ENCODE measurements around the gene HECTD4. TPM values are rescaled to one million over a fixed set of nuclear protein-coding genes. Genes with fewer than 3 reads are reported as not detected.

Gene HECTD4
- total and polyA plus RNA-seq, 11 donors = 6.3 to 30.7 (median 23.1) TPM

DNA sequence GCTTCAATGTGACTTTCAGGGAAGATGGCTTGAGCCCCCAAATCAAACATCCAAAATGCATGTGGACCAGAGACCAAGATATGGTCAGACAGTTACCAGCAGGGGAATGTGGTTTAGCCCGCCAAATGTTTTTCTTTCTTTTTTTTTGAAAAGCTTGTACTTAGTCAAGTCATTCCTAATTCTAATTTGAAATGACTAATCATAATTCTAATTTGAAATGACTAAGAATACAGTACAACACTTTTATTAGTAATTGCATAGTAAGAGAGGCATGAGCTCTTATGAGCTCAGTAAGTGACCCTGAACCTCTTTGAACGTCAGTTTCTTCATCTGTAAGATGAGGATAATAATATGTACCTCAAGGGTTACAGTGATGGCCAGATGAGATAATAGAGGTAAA, 72.4 kb downstream of the HECTD4 start:
- Histone ChIP-seq H3K36me3 (peaks cover 0 to 67% (median 56%) of the 10 kb centered on the region in 9 donors), H3K27me3 (no peaks in the 10 kb centered on the region), H3K9me3 (no peaks in the 10 kb centered on the region), H3K4me3 (no peak overlapping the region), H3K27ac (no peak overlapping the region), H3K4me1 (peaks cover 0 to 25% (median 5%) of the 10 kb centered on the region in 12 donors)
- WGBS, 4 donors = 63 to 78% (median 74%) methylated on average over 2 of the region's 2 CpGs
- no peak for TF ChIP-seq POLR2A (IDR thresholded peaks at IDR 0.05)
- TF ChIP-seq, protein P1, sequence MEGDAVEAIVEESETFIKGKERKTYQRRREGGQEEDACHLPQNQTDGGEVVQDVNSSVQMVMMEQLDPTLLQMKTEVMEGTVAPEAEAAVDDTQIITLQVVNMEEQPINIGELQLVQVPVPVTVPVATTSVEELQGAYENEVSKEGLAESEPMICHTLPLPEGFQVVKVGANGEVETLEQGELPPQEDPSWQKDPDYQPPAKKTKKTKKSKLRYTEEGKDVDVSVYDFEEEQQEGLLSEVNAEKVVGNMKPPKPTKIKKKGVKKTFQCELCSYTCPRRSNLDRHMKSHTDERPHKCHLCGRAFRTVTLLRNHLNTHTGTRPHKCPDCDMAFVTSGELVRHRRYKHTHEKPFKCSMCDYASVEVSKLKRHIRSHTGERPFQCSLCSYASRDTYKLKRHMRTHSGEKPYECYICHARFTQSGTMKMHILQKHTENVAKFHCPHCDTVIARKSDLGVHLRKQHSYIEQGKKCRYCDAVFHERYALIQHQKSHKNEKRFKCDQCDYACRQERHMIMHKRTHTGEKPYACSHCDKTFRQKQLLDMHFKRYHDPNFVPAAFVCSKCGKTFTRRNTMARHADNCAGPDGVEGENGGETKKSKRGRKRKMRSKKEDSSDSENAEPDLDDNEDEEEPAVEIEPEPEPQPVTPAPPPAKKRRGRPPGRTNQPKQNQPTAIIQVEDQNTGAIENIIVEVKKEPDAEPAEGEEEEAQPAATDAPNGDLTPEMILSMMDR (IDR thresholded peaks at IDR 0.05) = no peak
- intact Hi-C loops (cut with DNase I) = no loop called here
- ATAC-seq (no peak), DNase-seq (no peak)

DNA sequence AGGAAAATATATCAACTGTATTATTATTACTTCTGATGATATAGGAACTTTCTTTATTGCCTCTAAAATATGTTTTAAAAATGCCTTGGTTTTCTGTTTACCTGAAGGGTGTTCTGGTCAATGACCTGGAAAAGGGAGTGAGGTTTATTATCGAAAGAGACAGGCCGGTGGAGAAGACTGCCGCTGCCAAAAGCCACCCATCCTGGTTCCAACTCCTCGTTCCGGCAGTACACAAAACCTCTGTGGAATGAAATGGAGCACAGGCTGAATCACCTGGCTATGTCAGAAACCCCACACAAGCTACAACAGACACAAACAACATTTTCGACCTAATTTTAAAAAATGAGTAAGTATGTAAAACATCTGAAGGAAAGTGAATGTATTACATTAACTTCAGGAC, 73.6 kb downstream of the HECTD4 start:
- TF ChIP-seq, protein P1 (IDR thresholded peaks at IDR 0.05) = no peak
- no peak for TF ChIP-seq POLR2A (IDR thresholded peaks at IDR 0.05)
- ATAC-seq (no peak), DNase-seq (no peak)
- no peak overlapping the region for H3K4me3 ChIP-seq
- 77 to 84% (median 79%) methylated on average over 6 of the region's 6 CpGs for WGBS, 4 donors
- no peaks in the 10 kb centered on the region for H3K9me3 ChIP-seq
- no peak overlapping the region for H3K27ac ChIP-seq
- H3K36me3 ChIP-seq = peaks cover 0 to 65% (median 51%) of the 10 kb centered on the region in 9 donors
- intact Hi-C loops (cut with DNase I) = no loop called here
- H3K4me1 ChIP-seq = peaks cover 0 to 25% (median 5%) of the 10 kb centered on the region in 12 donors
- H3K27me3 ChIP-seq = no peaks in the 10 kb centered on the region

DNA sequence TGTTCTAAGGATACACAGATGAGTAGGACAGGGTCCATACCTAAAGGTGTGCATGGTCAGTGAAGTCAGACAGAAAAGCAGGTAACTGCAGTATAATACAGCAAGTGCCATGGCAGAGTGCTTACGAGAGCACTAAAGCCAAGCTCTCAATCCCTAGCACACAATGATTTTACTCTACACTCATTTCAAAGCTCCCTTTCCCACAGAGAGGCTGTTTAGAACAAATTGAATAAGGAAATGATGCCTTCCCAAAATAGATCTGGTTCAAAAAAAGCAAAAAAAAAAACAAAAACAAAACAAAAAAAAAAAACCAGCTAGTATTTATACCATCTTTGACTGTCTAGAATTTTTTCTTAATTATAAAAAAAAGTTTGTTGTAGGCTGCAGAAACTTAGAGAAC, 74.1 kb downstream of the HECTD4 start:
- intact Hi-C loops (cut with DNase I) = no loop called here
- Histone ChIP-seq H3K9me3 (no peaks in the 10 kb centered on the region), H3K4me1 (peaks cover 0 to 25% (median 5%) of the 10 kb centered on the region in 12 donors), H3K27ac (no peak overlapping the region), H3K36me3 (peaks cover 0 to 65% (median 50%) of the 10 kb centered on the region in 9 donors), H3K27me3 (no peaks in the 10 kb centered on the region), H3K4me3 (no peak overlapping the region)
- TF ChIP-seq, protein P1 (IDR thresholded peaks at IDR 0.05) = no peak
- no peak for TF ChIP-seq POLR2A (IDR thresholded peaks at IDR 0.05)
- ATAC-seq = no peak
- WGBS, 4 donors = 67 to 87% (median 79%) methylated on average over 1 of the region's 1 CpG
- no peak for DNase-seq

DNA sequence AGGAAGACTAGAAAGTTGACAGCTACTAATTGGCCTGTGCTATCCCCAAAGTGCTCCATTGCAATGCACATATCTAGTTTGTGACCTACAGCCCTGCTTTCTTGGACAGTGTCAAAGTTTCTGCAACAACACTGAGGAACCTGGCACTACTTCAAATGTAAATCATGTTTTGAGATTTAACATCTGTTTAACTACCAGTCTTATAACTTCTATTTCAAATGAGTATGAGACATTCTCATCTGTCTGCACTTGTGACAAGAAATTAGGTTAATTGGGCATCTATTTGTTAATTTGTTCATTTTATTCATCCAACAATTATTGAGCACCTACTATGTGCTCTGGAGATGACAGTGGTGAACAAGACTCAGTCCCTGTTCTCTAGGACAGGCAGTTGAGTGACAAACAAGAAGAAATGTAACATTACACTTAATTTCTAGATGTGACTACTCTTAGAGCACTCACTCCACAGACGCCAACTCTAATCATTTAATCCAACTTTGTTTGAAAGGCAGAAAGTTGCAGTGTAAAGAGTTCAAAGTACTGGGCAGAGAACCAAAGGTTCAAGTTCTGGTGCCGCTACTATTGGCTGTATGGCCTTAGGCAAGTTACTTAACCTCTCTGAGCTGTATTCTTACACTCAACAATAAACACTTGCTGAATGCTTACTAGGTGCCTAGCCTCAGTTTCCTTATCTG, 74.8 kb downstream of the HECTD4 start:
- no peak for TF ChIP-seq POLR2A (IDR thresholded peaks at IDR 0.05)
- TF ChIP-seq, protein P1 (IDR thresholded peaks at IDR 0.05) = no peak
- Histone ChIP-seq H3K27ac (no peak overlapping the region), H3K36me3 (peaks cover 0 to 62% (median 50%) of the 10 kb centered on the region in 9 donors), H3K27me3 (no peaks in the 10 kb centered on the region), H3K4me1 (peaks cover 0 to 25% (median 5%) of the 10 kb centered on the region in 12 donors), H3K4me3 (no peak overlapping the region), H3K9me3 (no peaks in the 10 kb centered on the region)
- 85 to 92% (median 89%) methylated on average over 2 of the region's 2 CpGs for WGBS, 4 donors
- DNase-seq (no peak), ATAC-seq (peak in 2 of 4 donors; percentile 36 to 38)
- intact Hi-C loops (cut with DNase I) = no loop called here
